ENCODE data around the gene MMEL1. TPM values are rescaled to one million over a fixed set of nuclear protein-coding genes. Genes with fewer than 3 reads are reported as not detected.

The MMEL1 gene
- total RNA-seq, 2 donors from 2014 or later, result 0.54 to 0.87 TPM

DNA sequence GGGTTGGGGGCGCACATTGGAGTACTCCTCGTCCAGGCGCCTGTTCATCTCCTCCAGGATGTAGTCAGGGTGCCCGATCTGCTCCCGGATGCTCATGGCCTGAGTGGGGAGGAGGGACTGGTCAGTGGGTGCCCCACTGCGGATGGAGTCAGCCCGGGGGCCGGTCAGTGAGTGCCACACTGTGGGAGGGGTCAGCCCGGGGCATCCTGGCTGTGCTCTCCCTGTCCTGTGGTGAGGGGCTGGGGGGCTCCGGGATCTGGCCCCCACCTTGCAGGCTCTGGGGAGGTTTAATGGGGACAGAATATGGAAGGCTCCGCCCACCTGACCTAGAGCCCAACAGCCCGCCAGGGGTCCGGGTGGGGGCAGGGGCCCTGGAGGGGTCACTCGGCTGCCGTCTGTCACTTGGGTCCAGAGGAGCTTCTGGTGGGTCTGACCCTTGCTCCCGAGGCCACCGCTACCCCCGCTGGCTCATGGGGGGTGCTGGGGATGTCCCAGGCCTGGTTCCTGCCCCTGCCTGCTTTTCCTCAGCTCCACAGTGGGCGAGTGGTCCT lies 37.5 kb downstream of the MMEL1 start:
- Mint-ChIP-seq H3K27ac (no peak overlapping the region), H3K36me3 (ENCODE audit: low read depth) (no peaks in the 10 kb centered on the region), H3K9me3 (no peaks in the 10 kb centered on the region), H3K4me3 (no peak overlapping the region), H3K27me3 (no peaks in the 10 kb centered on the region), H3K4me1 (peaks cover 4% of the 10 kb centered on the region)
- ATAC-seq (replicated peaks), result no peak

DNA sequence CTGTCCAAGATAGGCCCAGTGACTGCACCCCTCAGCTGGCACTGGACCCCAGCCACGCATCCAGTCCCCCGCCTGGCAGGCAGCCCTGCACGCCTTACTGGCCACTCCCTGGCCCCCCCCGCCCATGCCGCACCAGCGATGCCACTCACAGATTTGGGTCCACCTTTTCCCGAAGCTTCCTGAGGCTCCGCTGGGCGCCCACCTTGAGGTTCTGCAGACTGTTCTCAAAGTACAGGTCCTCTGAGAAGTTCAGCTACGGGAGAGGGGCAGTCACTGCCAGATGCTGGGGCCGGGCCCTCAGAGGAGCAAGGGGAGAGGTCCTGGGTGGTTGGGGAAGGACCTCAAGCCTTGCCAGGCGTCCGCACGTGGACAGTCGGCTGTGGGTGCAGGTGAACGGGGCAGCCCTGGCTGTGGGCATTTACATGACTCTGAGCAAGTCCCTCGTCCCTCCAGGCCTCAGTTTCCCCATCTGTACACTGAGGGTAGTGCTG lies 38.1 kb downstream of the MMEL1 start:
- Mint-ChIP-seq H3K27ac (no peak overlapping the region), H3K4me1 (peaks cover 4% of the 10 kb centered on the region), H3K27me3 (no peaks in the 10 kb centered on the region), H3K9me3 (no peaks in the 10 kb centered on the region), H3K4me3 (no peak overlapping the region), H3K36me3 (ENCODE audit: low read depth) (no peaks in the 10 kb centered on the region)
- no peak for ATAC-seq (replicated peaks)

- no peak overlapping the region for H3K27ac Mint-ChIP-seq
- peaks cover 4% of the 10 kb centered on the region for H3K4me1 Mint-ChIP-seq
- H3K36me3 Mint-ChIP-seq (ENCODE audit: low read depth), result no peaks in the 10 kb centered on the region
These were observed 38.7 kb downstream of the MMEL1 start for GRCh38 chr1:2594001-2594640.

DNA sequence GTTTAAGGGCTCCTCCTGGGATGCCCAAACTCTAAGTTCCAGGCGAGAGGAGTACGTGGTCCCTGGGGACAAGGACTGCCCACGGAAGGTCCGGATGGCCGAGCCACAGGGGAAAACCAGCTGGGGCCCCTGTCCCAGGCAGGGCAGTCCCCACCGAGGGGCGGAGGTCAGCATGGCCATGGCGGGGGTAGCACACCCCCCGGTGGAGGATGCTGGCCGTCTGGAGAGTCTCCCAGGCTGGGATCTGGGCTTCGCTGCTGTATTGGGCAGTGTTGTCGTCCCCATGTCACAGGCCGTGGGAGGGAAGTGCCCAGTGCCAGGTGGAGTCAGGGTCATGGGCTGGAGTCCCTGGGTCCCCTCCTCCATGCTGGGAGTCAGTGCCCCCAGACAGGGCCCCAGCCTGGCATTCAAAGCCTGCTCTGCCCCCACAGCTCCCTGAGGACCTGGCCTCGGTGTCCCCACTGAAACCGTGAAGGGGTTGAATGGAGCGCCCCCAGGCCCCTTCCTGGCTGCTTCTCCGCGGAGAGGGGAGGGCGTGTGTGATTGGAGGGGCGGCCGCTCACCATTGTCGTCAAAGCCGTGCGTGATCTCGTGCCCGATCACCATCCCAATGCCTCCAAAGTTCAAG lies 39.5 kb downstream of the MMEL1 start:
- Mint-ChIP-seq H3K27ac (no peak overlapping the region), H3K4me1 (peaks cover 4% of the 10 kb centered on the region), H3K36me3 (ENCODE audit: low read depth) (no peaks in the 10 kb centered on the region), H3K4me3 (no peak overlapping the region), H3K9me3 (no peaks in the 10 kb centered on the region), H3K27me3 (no peaks in the 10 kb centered on the region)
- no peak for ATAC-seq (replicated peaks)

More at GRCh38 chr1:2594001-2594640, 38.7 kb downstream of the MMEL1 start:
- no peak for ATAC-seq (replicated peaks)
- Mint-ChIP-seq H3K9me3 (no peaks in the 10 kb centered on the region), H3K4me3 (no peak overlapping the region), H3K27me3 (no peaks in the 10 kb centered on the region)

- peak overlapping the region; percentile 37 for H3K4me3 Mint-ChIP-seq
- H3K4me1 Mint-ChIP-seq, result peaks cover 4% of the 10 kb centered on the region
- no peaks in the 10 kb centered on the region for H3K9me3 Mint-ChIP-seq
- H3K27ac Mint-ChIP-seq, result peak overlapping the region; percentile 36
- ATAC-seq (replicated peaks), result no peak
- no peaks in the 10 kb centered on the region for H3K27me3 Mint-ChIP-seq
- no peaks in the 10 kb centered on the region for H3K36me3 Mint-ChIP-seq (ENCODE audit: low read depth)
These were observed 40.1 kb downstream of the MMEL1 start for GRCh38 chr1:2592672-2593071.

- Mint-ChIP-seq H3K27me3 (no peaks in the 10 kb centered on the region), H3K4me1 (no peaks in the 10 kb centered on the region), H3K4me3 (no peak overlapping the region), H3K27ac (no peak overlapping the region), H3K9me3 (no peaks in the 10 kb centered on the region), H3K36me3 (ENCODE audit: low read depth) (no peaks in the 10 kb centered on the region)
- no peak for ATAC-seq (replicated peaks)
These were observed 41.1 kb downstream of the MMEL1 start for GRCh38 chr1:2591581-2592261.

GRCh38 chr1:2591233-2591580 lies 41.6 kb downstream of the MMEL1 start:
- no peaks in the 10 kb centered on the region for H3K27me3 Mint-ChIP-seq
- H3K27ac Mint-ChIP-seq, result no peak overlapping the region
- H3K9me3 Mint-ChIP-seq, result no peaks in the 10 kb centered on the region
- ATAC-seq (replicated peaks), result no peak
- no peaks in the 10 kb centered on the region for H3K4me1 Mint-ChIP-seq
- no peaks in the 10 kb centered on the region for H3K36me3 Mint-ChIP-seq (ENCODE audit: low read depth)
- H3K4me3 Mint-ChIP-seq, result no peak overlapping the region

- ATAC-seq (replicated peaks), result no peak
- H3K9me3 Mint-ChIP-seq, result no peaks in the 10 kb centered on the region
- no peak overlapping the region for H3K4me3 Mint-ChIP-seq
- no peak overlapping the region for H3K27ac Mint-ChIP-seq
- peaks cover 2% of the 10 kb centered on the region for H3K36me3 Mint-ChIP-seq (ENCODE audit: low read depth)
- H3K27me3 Mint-ChIP-seq, result no peaks in the 10 kb centered on the region
- H3K4me1 Mint-ChIP-seq, result no peaks in the 10 kb centered on the region
These were observed 42.3 kb downstream of the MMEL1 start for GRCh38 chr1:2590233-2591141.

DNA sequence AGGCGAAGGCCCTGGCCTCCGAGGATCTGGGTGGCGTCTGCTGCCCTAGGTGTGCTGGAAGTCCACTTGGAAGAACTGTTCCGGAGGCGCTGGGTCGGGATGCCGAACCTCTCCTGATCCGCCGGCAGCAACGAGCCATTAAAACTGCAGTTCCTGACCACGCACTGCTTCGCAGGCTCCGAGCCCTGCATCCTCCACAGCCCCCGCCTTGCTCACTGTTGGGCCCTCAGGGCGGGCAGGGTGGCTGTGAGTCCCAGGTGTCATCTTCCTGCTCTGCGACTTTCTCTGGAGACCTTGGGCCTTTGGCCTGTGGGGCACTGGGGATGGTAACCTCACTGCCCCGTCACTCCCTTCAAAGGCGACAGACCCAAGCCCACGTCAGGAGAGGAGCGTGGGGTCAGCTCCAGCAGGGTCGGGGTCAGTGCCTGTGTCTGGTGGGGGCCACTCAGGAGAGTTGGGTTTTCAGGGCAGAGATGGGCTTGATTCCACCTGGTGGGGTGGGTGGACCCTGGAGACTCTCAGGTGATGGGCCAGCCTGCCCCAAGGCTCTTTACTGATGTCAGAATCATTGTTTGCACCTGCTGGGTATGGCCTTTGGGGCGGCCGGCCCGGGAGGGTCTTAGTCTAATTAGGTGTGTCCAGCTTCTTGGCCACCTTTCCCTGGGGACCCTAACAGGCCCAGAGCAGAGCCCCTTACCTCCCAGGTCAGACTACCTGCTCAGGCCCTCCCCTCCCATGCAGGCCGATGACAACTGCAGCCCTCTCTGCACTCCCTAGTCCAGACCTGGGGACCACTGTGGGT lies 43.2 kb downstream of the MMEL1 start:
- H3K4me1 Mint-ChIP-seq, result peaks cover 3% of the 10 kb centered on the region
- no peaks in the 10 kb centered on the region for H3K27me3 Mint-ChIP-seq
- H3K36me3 Mint-ChIP-seq (ENCODE audit: low read depth), result peaks cover 11% of the 10 kb centered on the region
- no peak overlapping the region for H3K27ac Mint-ChIP-seq
- no peak for ATAC-seq (replicated peaks)
- H3K9me3 Mint-ChIP-seq, result no peaks in the 10 kb centered on the region
- H3K4me3 Mint-ChIP-seq, result no peak overlapping the region

GRCh38 chr1:2588661-2589430 lies 44.0 kb downstream of the MMEL1 start:
- Mint-ChIP-seq H3K27ac (no peak overlapping the region), H3K9me3 (no peaks in the 10 kb centered on the region), H3K36me3 (ENCODE audit: low read depth) (peaks cover 19% of the 10 kb centered on the region), H3K27me3 (no peaks in the 10 kb centered on the region), H3K4me3 (no peak overlapping the region), H3K4me1 (peaks cover 11% of the 10 kb centered on the region)
- no peak for ATAC-seq (replicated peaks)

DNA sequence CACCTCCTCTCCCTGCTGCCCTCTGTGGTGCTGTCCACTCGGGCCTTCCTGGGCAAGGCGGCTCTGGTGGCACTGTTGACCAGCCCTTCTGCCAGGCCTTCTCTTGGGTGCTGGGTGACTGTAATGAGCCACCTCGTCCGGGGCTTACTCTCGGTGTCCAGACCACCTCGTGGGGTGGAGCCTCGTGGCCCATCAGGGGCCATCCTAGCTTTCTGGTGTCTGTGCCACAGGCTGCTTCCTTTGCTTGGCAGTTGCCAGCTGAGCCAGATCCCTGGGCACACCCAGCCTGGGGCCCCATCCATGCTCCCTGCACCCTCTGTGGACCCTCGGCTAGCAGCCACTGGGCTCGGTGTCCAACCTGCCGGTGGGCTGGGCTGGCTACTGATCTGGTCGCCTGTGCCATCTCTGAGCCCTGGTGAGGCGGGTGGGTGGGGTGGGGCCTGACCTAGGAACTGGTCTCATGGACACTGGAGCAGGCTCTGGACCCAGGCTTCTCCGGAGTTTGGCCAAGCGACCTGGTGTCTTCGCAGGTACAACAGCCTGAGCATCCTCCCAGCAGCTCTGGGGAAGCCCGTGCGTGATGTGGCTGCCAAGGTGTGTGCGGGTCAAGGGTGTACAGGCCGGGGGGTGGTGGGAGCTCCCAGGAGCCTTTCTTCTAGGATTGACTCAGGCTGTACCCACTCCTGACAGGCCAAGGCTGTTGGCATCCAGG lies 44.8 kb downstream of the MMEL1 start:
- Mint-ChIP-seq H3K36me3 (ENCODE audit: low read depth) (peaks cover 23% of the 10 kb centered on the region), H3K27ac (no peak overlapping the region), H3K27me3 (no peaks in the 10 kb centered on the region), H3K4me3 (peak overlapping the region; percentile 85), H3K4me1 (peaks cover 14% of the 10 kb centered on the region), H3K9me3 (no peaks in the 10 kb centered on the region)
- ATAC-seq (replicated peaks), result no peak

DNA sequence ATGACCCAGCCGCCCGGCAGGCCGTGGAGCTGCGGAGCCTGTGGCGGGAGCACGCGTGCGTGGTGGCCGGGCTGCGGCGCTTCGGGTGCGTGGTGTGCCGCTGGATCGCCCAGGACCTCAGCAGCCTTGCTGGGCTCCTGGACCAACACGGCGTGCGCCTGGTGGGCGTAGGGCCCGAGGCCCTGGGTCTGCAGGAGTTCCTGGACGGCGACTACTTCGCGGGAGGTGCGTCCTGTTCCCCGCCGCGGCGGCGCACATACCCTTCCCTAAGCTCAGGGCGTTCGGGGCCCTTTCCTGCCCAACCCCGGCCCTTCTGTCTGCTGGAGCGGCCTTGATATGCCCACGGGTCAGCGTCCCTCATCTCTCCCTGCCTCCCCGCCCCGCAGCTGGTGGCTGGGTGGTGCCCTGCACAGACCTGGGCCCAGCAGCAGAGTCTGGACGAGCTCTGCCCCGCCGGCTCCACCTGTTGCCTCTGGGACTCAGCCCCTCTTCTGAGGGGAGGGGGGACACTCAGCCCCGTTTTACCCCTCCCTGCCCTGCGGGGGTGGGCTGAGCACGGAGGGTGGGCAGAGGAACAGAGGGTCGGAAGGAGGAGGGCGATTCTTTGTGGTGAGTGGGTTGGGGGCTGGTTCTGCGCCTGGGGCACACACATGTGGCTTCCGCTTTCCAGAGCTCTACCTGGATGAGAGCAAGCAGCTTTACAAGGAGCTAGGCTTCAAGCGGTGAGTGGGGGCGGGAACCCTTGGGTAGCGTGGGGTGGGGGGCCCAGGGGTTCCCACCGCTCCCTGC lies 45.6 kb downstream of the MMEL1 start:
- ATAC-seq (replicated peaks), result no peak

More for the DNA sequence above, 45.6 kb downstream of the MMEL1 start:
- H3K4me1 Mint-ChIP-seq, result peaks cover 16% of the 10 kb centered on the region
- H3K27me3 Mint-ChIP-seq, result no peaks in the 10 kb centered on the region
- H3K4me3 Mint-ChIP-seq, result peak overlapping the region; percentile 85
- H3K9me3 Mint-ChIP-seq, result no peaks in the 10 kb centered on the region
- H3K27ac Mint-ChIP-seq, result peak overlapping the region; percentile 41
- H3K36me3 Mint-ChIP-seq (ENCODE audit: low read depth), result peaks cover 23% of the 10 kb centered on the region
